HS-5 (cell line): Measurements from ENCODE around the gene TINCR.

Source experiments
- DNase-seq: peaks from one replicate; pipeline ENCODE4 v3.0.0-alpha.2; 2012; ENCODE audit warnings: low read depth

TINCR gene

GRCh38 chr19:5588906-5589676 lies 21.3 kb upstream of the TINCR start:
- DNase-seq: no peak

DNA sequence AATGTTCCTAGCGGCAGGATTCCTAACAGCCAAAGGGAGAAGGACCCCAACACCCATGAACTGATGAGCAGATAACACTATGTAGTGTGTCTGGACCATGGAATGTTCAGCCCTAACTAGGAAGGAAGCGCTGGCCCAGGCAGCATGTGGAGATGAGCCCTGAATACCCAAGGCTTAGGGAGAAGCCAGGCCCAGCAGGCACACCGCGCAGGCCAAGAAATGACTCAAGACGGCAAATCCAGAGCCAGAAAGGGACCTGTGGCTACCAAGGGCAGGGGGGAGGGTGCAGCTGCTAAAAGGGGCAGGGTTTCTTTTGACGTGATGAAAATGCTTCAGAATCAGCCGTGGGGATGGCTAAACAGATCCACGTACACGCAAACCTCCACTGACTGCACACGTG lies 20.7 kb upstream of the TINCR start:
- DNase-seq: no peak

GRCh38 chr19:5587661-5588060 lies 19.9 kb upstream of the TINCR start:
- DNase-seq: no peak

DNA sequence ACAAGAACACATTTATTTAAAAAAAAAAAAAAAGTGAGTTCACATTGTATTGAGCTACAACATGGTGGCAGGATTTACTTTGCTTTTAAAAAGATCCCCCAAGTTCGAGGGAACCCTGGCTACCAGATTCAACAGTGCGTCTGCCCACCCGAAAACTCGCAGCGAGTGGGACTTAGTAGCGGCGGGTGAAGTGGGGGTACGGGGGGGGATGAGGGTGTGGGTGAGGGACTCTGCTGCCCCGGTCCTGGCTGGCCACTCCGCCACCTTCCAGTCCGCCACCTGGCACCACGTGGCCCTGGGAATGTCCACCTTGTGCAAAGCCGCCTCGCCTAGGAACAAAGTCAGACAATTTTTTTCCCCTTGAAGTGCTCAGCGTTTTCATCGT lies 19.3 kb upstream of the TINCR start:
- DNase-seq: no peak

- DNase-seq: no peak
Measured at GRCh38 chr19:5586300-5587070, 18.7 kb upstream of the TINCR start.

DNA sequence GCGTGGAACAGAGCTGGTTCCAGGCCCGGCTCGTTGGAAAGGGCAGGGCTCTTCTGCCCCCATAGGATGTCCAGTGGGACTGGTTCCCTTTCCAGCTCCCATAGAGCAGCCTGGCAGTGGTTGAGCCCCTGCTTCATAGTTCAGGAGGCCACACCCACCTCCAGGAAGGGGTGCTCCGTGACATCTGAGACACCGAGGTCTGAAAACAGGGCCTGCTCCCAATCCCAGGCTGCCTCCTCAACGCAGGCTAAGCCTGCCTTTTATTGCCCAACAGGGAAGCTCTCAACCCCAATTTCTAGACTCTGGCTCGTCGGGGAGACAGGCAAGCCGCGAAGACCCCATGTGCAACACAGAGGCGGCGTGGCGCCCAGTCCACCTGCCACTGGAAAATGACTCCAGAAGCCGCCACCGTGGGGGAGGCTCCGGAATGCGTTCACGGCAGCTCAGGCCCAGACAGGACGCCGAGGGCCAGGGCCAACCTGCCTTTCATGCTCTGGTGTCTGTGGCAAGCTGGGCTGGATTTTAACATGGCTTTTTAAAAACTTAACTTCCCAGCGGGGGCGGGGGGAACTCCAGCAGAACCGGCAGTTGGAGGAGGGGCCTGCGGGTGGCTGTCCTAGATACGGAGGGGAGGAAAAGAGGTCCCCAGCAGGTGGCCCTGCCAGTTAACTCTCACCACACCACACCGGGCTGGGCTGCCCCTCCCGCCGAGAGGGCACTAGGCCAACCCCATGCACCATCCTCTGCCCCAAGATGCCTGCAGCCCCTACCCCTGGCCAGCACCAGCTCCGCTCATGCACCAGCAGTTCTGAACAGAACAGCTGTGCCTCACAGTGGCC lies 17.9 kb upstream of the TINCR start:
- no peak for DNase-seq

DNA sequence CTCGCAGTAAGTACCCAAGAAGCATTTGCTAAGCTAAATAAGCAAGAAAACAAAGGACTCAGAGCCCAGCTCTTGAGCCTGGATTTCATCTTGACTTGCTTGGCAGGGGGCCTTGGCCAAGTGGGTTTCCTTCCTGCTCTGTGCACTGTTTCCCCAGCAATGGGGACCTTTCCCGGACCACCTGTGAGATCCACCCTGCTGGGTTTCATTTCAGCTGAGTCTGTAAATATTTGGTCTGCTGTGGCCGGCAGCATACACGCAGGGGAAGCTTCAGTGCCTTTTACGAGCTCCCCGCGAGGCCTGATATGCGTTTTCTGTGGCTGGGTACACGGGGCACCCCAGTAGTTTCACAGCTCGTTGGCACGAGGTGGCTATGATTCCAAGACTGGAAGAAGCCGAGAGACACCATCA lies 12.4 kb upstream of the TINCR start:
- no peak for DNase-seq

DNA sequence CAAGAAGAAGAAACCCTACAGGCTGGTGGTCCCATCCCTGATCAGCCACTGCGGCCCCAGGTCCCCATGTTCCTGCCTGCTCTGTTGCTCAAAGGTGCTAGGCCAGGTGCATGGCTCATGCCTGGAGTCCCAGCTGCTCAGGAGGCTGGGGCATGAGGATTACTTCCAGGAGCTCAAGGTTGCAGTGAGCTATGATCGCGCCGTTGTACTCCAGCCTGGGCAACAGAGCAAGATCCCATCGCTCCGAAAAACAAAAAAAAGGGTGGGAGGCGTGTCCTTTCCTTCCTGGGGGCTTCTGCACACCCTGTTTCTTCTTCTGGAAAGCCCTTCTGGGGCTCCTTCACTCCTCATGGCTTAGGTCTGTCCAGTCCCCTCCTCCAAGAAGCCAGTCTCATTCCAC lies 11.9 kb upstream of the TINCR start:
- DNase-seq: no peak

DNA sequence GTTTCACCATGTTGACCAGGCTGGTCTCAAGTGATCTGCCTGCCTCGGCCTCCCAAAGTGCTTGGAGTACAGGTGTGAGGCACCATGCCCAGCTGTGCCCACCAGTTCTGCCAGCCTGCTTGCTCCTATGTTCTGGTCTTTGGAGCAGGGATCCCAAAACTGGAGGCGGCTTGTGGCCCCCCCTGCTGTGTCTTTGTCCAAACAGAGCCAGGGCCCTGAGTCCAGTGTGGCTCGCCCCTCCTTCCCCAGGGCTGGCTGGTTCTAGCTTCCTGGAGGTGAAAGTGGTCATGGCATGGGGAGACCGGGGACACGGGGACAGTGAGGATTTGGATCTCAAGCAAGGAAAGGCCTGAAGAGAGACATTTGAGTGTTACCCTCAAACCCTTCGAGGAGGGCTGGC lies 11.5 kb upstream of the TINCR start:
- DNase-seq: no peak

- DNase-seq: peak; percentile 5
Measured at GRCh38 chr19:5578097-5578846, 10.5 kb upstream of the TINCR start.

- no peak for DNase-seq
Measured at GRCh38 chr19:5575590-5575989, 7.8 kb upstream of the TINCR start.

DNA sequence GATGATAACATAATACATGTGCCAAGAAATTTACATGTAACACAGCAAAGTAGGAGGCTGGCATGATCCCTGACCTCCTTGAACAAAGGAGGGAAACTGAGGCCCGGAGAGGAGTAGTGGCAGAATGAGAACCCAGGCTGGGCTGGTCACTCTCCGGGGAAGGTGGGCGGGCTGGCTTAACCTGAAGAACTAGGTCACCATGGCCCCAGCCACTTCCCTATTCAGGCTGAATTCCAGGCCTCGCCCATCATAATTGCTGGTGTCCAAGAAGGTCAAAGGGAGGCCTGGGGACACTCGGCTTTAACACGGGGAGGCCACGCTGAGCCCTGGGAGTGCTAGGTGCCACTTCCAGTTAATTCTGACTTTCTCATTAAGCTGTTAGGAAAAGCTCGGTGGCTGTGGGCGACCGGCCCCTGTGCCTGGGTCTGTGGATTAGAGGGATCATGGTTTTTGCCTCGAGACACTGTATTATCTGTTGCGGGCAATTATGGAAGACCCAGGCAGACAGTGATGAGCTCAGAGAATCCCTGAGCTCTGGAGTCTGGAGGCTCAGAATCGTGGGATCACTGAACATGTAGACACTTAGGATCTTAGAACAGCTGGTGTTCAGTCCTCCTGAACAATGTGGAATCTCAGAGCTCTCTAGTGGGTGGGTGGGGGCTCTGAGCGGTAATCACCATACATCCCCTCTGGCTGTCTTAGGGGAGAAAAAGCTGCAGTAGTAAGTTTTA lies 5.0 kb upstream of the TINCR start:
- DNase-seq: no peak

GRCh38 chr19:5571777-5572176 lies 4.0 kb upstream of the TINCR start:
- no peak for DNase-seq

DNA sequence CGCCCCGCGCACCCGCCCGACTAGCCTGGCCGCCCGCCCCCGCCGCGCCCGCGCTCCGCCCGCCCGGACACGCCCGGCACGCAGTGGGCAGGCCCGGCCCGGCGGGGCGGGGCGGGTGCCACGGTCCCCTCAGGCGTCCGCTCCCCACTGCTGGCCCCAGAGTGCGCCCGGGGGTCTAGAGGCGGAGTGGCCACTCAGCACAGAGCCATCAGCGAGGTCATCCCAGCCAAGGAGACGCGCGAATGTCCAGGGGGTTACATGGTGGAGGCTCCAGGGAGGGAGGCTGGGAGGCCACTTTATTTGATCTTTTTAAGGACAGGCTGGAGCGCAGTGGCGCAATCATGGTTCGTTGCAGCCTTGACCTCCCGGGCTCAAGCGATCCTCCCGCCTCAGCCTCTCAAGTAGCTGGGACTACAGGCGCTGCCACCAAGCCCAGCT lies 236 bp upstream of the TINCR start:
- DNase-seq: no peak

GRCh38 chr19:5564930-5565329 lies 2.8 kb downstream of the TINCR start:
- no peak for DNase-seq

DNA sequence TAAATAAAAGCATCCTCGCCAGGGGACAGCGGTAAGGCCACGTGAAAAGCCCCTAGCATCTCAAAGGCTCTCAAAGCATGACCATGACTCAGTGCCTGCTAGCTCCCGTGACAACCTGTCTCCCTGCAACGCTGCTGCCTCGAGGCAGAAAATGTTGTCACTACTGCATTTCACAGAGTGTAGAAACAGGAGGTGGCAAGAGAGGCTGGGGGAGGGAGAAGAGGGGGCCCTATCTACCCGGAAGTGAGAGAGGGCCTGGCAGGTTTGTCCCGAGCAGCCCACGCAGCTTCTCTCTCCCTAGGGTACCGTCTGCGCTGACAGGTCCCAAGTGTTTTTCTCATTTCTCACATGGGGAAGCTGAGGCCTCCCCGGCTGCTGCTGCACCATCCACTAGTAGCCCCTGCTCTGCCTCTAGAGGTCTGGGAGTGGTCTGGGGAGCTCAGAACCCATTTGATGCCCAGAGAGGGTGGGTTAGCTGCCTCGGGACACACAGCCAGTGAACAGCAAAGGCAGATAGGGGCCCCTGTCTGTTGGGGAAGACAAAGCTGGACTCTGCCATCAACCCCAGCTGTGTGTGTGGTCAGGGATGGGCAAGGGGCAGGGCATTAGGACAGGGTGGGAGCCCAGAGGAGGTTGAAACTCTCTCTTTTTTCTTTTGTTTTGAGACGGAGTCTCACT lies 3.7 kb downstream of the TINCR start:
- no peak for DNase-seq

GRCh38 chr19:5563008-5563431 lies 4.7 kb downstream of the TINCR start:
- no peak for DNase-seq

DNA sequence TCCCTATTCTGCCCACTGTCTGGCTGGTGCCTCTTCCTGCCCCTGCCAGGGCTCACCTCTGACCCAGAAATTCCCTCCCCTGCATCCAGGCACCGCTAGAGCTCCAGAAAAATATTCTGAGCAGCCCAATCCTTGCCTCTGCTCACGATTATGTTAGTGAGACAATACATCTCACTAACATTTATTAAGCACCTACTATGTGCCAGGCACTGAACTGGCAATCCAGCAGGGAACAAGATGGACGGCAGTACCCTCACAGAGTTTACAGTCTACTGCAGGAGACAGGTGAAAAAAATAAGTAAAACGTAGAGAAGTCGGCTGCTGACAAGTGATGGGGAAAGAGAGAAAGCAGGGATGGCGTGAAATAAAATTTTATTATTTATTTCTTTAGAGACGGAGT lies 5.5 kb downstream of the TINCR start:
- no peak for DNase-seq

DNA sequence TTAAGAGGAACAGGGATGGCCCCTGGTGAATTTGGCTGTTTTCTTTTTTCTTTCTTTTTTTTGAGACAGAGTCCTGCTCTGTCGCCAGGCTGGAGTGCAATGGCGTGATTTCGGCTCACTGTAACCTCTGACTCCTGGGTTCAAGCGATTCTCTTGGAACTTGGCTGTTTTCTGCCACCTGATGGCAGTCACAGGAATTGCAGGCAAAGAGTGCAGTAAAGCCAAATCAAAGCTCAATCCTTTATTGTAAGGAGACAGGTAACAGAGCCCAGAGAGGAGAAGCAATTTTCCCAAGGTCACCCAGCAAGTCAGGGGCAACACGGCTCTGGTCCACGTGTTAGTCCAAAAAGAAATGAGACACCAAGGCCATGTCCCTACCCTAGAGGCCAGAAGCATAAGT lies 6.2 kb downstream of the TINCR start:
- DNase-seq: no peak

- DNase-seq: no peak
Measured at GRCh38 chr19:5560156-5560555, 7.6 kb downstream of the TINCR start.

GRCh38 chr19:5559804-5560133 lies 8.0 kb downstream of the TINCR start:
- no peak for DNase-seq
